Right lung (tissue), 5 donors: Measurements from ENCODE around the gene GCAT. TPM values are rescaled to one million over a fixed set of nuclear protein-coding genes. Genes with fewer than 3 reads are reported as not detected.

Experiments
- DNase-seq, 2 donors: peaks; one replicate each; pipeline ENCODE4 v3.0.0-alpha.2; 2013
- polyA plus RNA-seq, 5 donors: library from polyadenylated mRNA; unstranded; fragments of 120-200 nt; gene quantifications; one replicate each; pipeline versions ENCODE4 v1.2.1 to v1.2.3, GENCODE V29; 2013; ENCODE audit warnings: inconsistent platforms in 1 of 5, low replicate concordance in 1 of 5; ENCODE audit not compliant: insufficient read length in 5 of 5, insufficient read depth in 1 of 5

Gene GCAT
- polyA plus RNA-seq, 5 donors, result 6.9 to 12.6 (median 8.0) TPM

- no peak for DNase-seq
Measured at GRCh38 chr22:37808294-37808657, 542 bp downstream of the GCAT start.

GRCh38 chr22:37809672-37810333 lies 2.1 kb downstream of the GCAT start:
- DNase-seq, result no peak

GRCh38 chr22:37811867-37812266 lies 4.1 kb downstream of the GCAT start:
- no peak for DNase-seq

GRCh38 chr22:37812869-37813678 lies 5.3 kb downstream of the GCAT start:
- DNase-seq, result no peak

- no peak for DNase-seq
Measured at GRCh38 chr22:37815593-37815992, 7.9 kb downstream of the GCAT start.

GRCh38 chr22:37816543-37817180 lies 8.9 kb downstream of the GCAT start:
- DNase-seq, result no peak

GRCh38 chr22:37817705-37818408 lies 10.1 kb downstream of the GCAT start:
- DNase-seq, result peak; percentile 78 to 84

- no peak for DNase-seq
Measured at GRCh38 chr22:37818409-37819104, 10.8 kb downstream of the GCAT start.

GRCh38 chr22:37819105-37819433 lies 11.3 kb downstream of the GCAT start:
- DNase-seq, result no peak

GRCh38 chr22:37820350-37820749 lies 12.6 kb downstream of the GCAT start:
- DNase-seq, result no peak

GRCh38 chr22:37822079-37822833 lies 14.5 kb downstream of the GCAT start:
- no peak for DNase-seq

- no peak for DNase-seq
Measured at GRCh38 chr22:37823134-37823985, 15.6 kb downstream of the GCAT start, which contains the start of gene GALR3. Gene GALR3, plus strand, starts transcription at chr22:37823382. Its CDS starts 25 bp downstream, at chr22:37823407.

- DNase-seq, result no peak
Measured at GRCh38 chr22:37824674-37825641, 17.2 kb downstream of the GCAT start.

GRCh38 chr22:37827056-37827455 lies 19.3 kb downstream of the GCAT start:
- DNase-seq, result no peak

GRCh38 chr22:37830093-37830842 lies 22.5 kb downstream of the GCAT start:
- no peak for DNase-seq

GRCh38 chr22:37831472-37831871 lies 23.7 kb downstream of the GCAT start:
- DNase-seq, result no peak

GRCh38 chr22:37832022-37832857 lies 24.5 kb downstream of the GCAT start:
- no peak for DNase-seq
